Measurements from ENCODE around the gene SIPA1L3.

Gene SIPA1L3

DNA sequence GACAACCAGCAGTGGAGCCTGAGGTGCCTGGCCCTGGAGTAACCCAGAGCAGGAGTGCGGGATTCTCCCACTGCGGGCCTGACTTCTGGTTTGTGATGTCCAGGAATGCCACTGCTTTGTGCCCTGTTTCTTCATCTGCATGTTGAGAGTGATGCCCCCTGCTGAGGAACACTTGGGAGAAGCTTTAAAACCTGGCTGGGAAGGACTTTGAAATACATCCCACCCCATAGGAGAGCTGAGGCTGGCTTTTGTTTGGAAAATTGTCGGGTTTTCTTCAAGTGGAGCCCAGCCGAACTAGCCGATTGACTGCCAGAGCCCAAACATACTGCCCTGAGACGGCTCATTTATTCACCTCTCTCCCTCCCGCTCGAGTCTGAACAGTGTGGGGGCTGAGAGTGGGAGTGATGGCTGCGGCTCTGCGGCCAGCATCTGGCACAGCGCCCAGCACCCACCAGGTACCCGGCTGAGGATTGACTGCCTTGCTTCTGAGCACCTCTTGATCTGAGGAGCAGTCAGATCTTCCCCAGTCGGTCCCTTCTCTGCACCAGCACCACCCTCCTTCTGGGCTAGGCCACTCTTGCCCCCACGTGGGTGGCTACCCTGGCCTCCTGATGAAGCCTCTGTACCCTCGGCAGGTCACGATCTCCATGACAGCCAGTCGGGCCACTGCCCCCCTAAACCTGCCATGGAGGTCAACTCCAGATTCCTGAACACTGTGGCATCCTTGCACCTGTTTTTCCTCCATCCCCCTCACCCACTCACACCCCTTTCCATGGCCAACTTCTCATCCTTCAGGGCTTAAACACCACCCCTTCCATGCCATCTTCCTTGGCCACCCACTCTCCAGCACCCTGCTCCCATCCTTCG lies 148.9 kb downstream of the SIPA1L3 start (continued):
- TF ChIP-seq, protein P1, sequence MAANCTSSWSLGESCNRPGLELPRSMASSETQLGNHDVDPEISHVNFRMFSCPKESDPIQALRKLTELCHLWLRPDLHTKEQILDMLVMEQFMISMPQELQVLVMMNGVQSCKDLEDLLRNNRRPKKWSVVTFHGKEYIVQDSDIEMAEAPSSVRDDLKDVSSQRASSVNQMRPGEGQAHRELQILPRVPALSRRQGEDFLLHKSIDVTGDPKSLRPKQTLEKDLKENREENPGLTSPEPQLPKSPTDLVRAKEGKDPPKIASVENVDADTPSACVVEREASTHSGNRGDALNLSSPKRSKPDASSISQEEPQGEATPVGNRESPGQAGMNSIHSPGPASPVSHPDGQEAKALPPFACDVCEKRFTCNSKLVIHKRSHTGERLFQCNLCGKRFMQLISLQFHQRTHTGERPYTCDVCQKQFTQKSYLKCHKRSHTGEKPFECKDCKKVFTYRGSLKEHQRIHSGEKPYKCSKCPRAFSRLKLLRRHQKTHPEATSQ (tag by site-specific recombination; IDR thresholded peaks at IDR 0.05) = no peak
- TF ChIP-seq GLIS1 (tag by site-specific recombination; IDR thresholded peaks at IDR 0.05) (peak; percentile 94), HOXC10 (CRISPR knock-in tag; IDR thresholded peaks at IDR 0.05) (no peak), ZBTB48 (tag by site-specific recombination; IDR thresholded peaks at IDR 0.05) (no peak), ZNF473 (tag by site-specific recombination; IDR thresholded peaks at IDR 0.05) (no peak), SP3 (tag by site-specific recombination; IDR thresholded peaks at IDR 0.05) (no peak), ZNF518A (tag by site-specific recombination; conservative IDR thresholded peaks at IDR 0.05; ENCODE audit: low read depth) (no peak), ZFP69B (tag by site-specific recombination; IDR thresholded peaks at IDR 0.05) (no peak), YY2 (tag by site-specific recombination; IDR thresholded peaks at IDR 0.05) (0 out of 2 replicates have a peak, but pooled peaks have one; percentile 31), ZBTB44 (tag by site-specific recombination; IDR thresholded peaks at IDR 0.05) (no peak), ZSCAN23 (tag by site-specific recombination; IDR thresholded peaks at IDR 0.05) (no peak), ZNF585B (tag by site-specific recombination; IDR thresholded peaks at IDR 0.05) (no peak), ZNF157 (tag by site-specific recombination; IDR thresholded peaks at IDR 0.05) (no peak), ZNF16 (tag by site-specific recombination; IDR thresholded peaks at IDR 0.05; ENCODE audit: low read depth) (no peak), KLF9 (tag by site-specific recombination; IDR thresholded peaks at IDR 0.05; ENCODE audit: low read depth) (no peak; the same call in 1 of the 2 replicates), ZNF610 (tag by site-specific recombination; IDR thresholded peaks at IDR 0.05; ENCODE audit: borderline replicate concordance) (no peak)
- TF ChIP-seq, protein P2, sequence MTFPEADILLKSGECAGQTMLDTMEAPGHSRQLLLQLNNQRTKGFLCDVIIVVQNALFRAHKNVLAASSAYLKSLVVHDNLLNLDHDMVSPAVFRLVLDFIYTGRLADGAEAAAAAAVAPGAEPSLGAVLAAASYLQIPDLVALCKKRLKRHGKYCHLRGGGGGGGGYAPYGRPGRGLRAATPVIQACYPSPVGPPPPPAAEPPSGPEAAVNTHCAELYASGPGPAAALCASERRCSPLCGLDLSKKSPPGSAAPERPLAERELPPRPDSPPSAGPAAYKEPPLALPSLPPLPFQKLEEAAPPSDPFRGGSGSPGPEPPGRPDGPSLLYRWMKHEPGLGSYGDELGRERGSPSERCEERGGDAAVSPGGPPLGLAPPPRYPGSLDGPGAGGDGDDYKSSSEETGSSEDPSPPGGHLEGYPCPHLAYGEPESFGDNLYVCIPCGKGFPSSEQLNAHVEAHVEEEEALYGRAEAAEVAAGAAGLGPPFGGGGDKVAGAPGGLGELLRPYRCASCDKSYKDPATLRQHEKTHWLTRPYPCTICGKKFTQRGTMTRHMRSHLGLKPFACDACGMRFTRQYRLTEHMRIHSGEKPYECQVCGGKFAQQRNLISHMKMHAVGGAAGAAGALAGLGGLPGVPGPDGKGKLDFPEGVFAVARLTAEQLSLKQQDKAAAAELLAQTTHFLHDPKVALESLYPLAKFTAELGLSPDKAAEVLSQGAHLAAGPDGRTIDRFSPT (tag by site-specific recombination; IDR thresholded peaks at IDR 0.05) = peak; percentile 56; the same call in 1 of the 2 replicates
- TF ChIP-seq, protein P3, sequence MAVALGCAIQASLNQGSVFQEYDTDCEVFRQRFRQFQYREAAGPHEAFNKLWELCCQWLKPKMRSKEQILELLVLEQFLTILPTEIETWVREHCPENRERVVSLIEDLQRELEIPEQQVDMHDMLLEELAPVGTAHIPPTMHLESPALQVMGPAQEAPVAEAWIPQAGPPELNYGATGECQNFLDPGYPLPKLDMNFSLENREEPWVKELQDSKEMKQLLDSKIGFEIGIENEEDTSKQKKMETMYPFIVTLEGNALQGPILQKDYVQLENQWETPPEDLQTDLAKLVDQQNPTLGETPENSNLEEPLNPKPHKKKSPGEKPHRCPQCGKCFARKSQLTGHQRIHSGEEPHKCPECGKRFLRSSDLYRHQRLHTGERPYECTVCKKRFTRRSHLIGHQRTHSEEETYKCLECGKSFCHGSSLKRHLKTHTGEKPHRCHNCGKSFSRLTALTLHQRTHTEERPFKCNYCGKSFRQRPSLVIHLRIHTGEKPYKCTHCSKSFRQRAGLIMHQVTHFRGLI (tag by site-specific recombination; IDR thresholded peaks at IDR 0.05) = peak; percentile 89
- TF ChIP-seq, protein P4, sequence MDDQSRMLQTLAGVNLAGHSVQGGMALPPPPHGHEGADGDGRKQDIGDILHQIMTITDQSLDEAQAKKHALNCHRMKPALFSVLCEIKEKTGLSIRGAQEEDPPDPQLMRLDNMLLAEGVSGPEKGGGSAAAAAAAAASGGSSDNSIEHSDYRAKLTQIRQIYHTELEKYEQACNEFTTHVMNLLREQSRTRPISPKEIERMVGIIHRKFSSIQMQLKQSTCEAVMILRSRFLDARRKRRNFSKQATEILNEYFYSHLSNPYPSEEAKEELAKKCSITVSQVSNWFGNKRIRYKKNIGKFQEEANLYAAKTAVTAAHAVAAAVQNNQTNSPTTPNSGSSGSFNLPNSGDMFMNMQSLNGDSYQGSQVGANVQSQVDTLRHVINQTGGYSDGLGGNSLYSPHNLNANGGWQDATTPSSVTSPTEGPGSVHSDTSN (CRISPR knock-in tag; IDR thresholded peaks at IDR 0.05) = no peak
- TF ChIP-seq, protein P5, sequence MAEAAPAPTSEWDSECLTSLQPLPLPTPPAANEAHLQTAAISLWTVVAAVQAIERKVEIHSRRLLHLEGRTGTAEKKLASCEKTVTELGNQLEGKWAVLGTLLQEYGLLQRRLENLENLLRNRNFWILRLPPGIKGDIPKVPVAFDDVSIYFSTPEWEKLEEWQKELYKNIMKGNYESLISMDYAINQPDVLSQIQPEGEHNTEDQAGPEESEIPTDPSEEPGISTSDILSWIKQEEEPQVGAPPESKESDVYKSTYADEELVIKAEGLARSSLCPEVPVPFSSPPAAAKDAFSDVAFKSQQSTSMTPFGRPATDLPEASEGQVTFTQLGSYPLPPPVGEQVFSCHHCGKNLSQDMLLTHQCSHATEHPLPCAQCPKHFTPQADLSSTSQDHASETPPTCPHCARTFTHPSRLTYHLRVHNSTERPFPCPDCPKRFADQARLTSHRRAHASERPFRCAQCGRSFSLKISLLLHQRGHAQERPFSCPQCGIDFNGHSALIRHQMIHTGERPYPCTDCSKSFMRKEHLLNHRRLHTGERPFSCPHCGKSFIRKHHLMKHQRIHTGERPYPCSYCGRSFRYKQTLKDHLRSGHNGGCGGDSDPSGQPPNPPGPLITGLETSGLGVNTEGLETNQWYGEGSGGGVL (tag by site-specific recombination; IDR thresholded peaks at IDR 0.05) = peak; percentile 74
